Endodermal cell (in vitro differentiated cells): Measurements from ENCODE around the gene UNG. TPM values are rescaled to one million over a fixed set of nuclear protein-coding genes. Genes with fewer than 3 reads are reported as not detected.
"Not testable (repeated sequence)": the region's sequence is repeated elsewhere in the genome, so short reads cannot be mapped to it uniquely, and the experiment has no call there.

Source experiments
- DNase-seq: peaks from one replicate; pipeline ENCODE4 v3.0.0-alpha.2; 2017
- H3K27ac ChIP-seq: 2 replicates; pipeline ENCODE4 v1.5.1; 2013; ENCODE audit warnings: mild to moderate bottlenecking, low read depth, low read length, moderate library complexity
- H3K27me3 ChIP-seq: 2 replicates; pipeline ENCODE4 v1.6.1; 2013; ENCODE audit warnings: mild to moderate bottlenecking, low read length, moderate library complexity; ENCODE audit not compliant: insufficient read depth, control insufficient read depth, poor library complexity, severe bottlenecking
- H3K36me3 ChIP-seq: 2 replicates; pipeline ENCODE4 v1.7.0; 2013; ENCODE audit warnings: mild to moderate bottlenecking, low read length, moderate library complexity; ENCODE audit not compliant: control insufficient read depth, insufficient read depth
- H3K4me1 ChIP-seq: one replicate; pipeline ENCODE4 v1.7.0; 2013; ENCODE audit warnings: low read length; ENCODE audit not compliant: control insufficient read depth, insufficient read depth
- H3K4me3 ChIP-seq: 2 replicates; pipeline ENCODE4 v1.5.1; 2013; ENCODE audit warnings: mild to moderate bottlenecking, low read length, moderate library complexity
- H3K9ac ChIP-seq: 2 replicates; pipeline ENCODE4 v1.6.1; 2013; ENCODE audit warnings: mild to moderate bottlenecking, low read length, moderate library complexity; ENCODE audit not compliant: poor library complexity, severe bottlenecking; ENCODE audit errors: extremely low read depth
- H3K9me3 ChIP-seq: 2 replicates; pipeline ENCODE4 v1.6.1; 2013; ENCODE audit warnings: mild to moderate bottlenecking, low read length, moderate library complexity; ENCODE audit not compliant: control insufficient read depth
- H3K27ac Mint-ChIP-seq: 2 replicates; pipeline ENCODE4 v1.8.0; 2020; ENCODE audit warnings: mixed read lengths
- H3K27me3 Mint-ChIP-seq: 2 replicates; pipeline ENCODE4 v1.8.0; 2021; ENCODE audit warnings: mild to moderate bottlenecking, mixed read lengths; ENCODE audit not compliant: insufficient read depth
- H3K36me3 Mint-ChIP-seq: 2 replicates; pipeline ENCODE4 v1.8.0; 2020; ENCODE audit warnings: low read depth, mixed read lengths
- H3K4me1 Mint-ChIP-seq: 2 replicates; pipeline ENCODE4 v1.8.0; 2020; ENCODE audit warnings: mixed read lengths
- H3K4me3 Mint-ChIP-seq: 2 replicates; pipeline ENCODE4 v1.8.0; 2020; ENCODE audit warnings: mild to moderate bottlenecking, moderate library complexity, mixed read lengths
- H3K9me3 Mint-ChIP-seq: 2 replicates; pipeline ENCODE4 v1.8.0; 2020; ENCODE audit warnings: mild to moderate bottlenecking, mixed read lengths
- CTCF ChIP-seq: fragments of 200-600 bp; sonication (generic); conservative IDR thresholded peaks from 2 replicates; pipeline ENCODE4 v1.5.0; 2021; ENCODE audit warnings: antibody characterized with exemption, mild to moderate bottlenecking
- WGBS, 2 experiments: methylation state at CpG; one replicate each; pipeline versions ENCODE4 v1.1.5 to v1.1.7; 2013; ENCODE audit warnings: missing lambda C conversion rate in 2 of 2, mixed read lengths in 1 of 2; ENCODE audit not compliant: insufficient coverage in 1 of 2, insufficient read length in 1 of 2; 5-methylcytosine and 5-hydroxymethylcytosine counted together
- total RNA-seq, 2 donors: library from RNA; stranded (reverse); fragmentation: NEBNext Ultra II Directional in 1 of 2; extraction: Animal tissue kit (Norgen Biotek cat#: 25700) in 1 of 2; gene quantifications; 2 replicates in 1 of 2; 3 replicates in 1 of 2; pipeline ENCODE4 v1.2.1, GENCODE V29; 2021

The UNG gene
- total RNA-seq, 2 donors from 2014 or later: 104 to 114 TPM

- no peak for DNase-seq
- Histone ChIP-seq H3K9me3 (peaks cover 5% of the 10 kb centered on the region), H3K4me1 (no peaks in the 10 kb centered on the region), H3K4me3 (no peak overlapping the region), H3K9ac (no peak overlapping the region), H3K27me3 (no peaks in the 10 kb centered on the region), H3K36me3 (no peaks in the 10 kb centered on the region), H3K27ac (no peak overlapping the region)
- Mint-ChIP-seq H3K36me3 (peaks cover under 1% of the 10 kb centered on the region), H3K4me3 (no peak overlapping the region), H3K27ac (no peak overlapping the region), H3K4me1 (no peaks in the 10 kb centered on the region), H3K9me3 (peaks cover 10% of the 10 kb centered on the region), H3K27me3 (peaks cover 15% of the 10 kb centered on the region)
- WGBS, 2 experiments: 79 to 91% methylated on average over 4 of the region's 4 CpGs
- TF ChIP-seq CTCF: no peak
Observed at GRCh38 chr12:109140560-109140959, 43.2 kb downstream of the UNG start.

GRCh38 chr12:109144224-109144623 is 46.8 kb downstream of the UNG start:
- Mint-ChIP-seq H3K4me1 (no peaks in the 10 kb centered on the region), H3K36me3 (no peaks in the 10 kb centered on the region), H3K9me3 (no peaks in the 10 kb centered on the region), H3K4me3 (no peak overlapping the region), H3K27ac (no peak overlapping the region), H3K27me3 (peaks cover 11% of the 10 kb centered on the region)
- H3K27ac ChIP-seq: no peak overlapping the region
- no peak overlapping the region for H3K4me3 ChIP-seq
- H3K36me3 ChIP-seq: no peaks in the 10 kb centered on the region
- WGBS, 2 experiments: 56% methylated on average over 4 of the region's 4 CpGs; no CpG with 5 or more reads in 1 of the 2 experiments
- DNase-seq: no peak
- TF ChIP-seq CTCF: no peak
- no peak overlapping the region for H3K9ac ChIP-seq
- peaks cover 2% of the 10 kb centered on the region for H3K27me3 ChIP-seq
- no peaks in the 10 kb centered on the region for H3K4me1 ChIP-seq
- no peaks in the 10 kb centered on the region for H3K9me3 ChIP-seq

GRCh38 chr12:109147126-109147525 is 49.7 kb downstream of the UNG start:
- DNase-seq, H3K36me3 Mint-ChIP-seq, H3K4me1 ChIP-seq, H3K9me3 Mint-ChIP-seq, H3K9me3 ChIP-seq, H3K27ac ChIP-seq, H3K36me3 ChIP-seq, H3K4me3 Mint-ChIP-seq, H3K27ac Mint-ChIP-seq, H3K9ac ChIP-seq, H3K4me3 ChIP-seq, H3K4me1 Mint-ChIP-seq: not testable (repeated sequence)
- H3K27me3 ChIP-seq: peaks cover 25% of the 10 kb centered on the region
- WGBS, 2 experiments: 93 to 100% methylated on average over 1 of the region's 1 CpG
- peaks cover 18% of the 10 kb centered on the region for H3K27me3 Mint-ChIP-seq

- H3K27me3 ChIP-seq: peaks cover 32% of the 10 kb centered on the region
- no peaks in the 10 kb centered on the region for H3K4me1 ChIP-seq
- H3K4me3 Mint-ChIP-seq: no peak overlapping the region
- no peaks in the 10 kb centered on the region for H3K36me3 ChIP-seq
- H3K27ac ChIP-seq: no peak overlapping the region
- TF ChIP-seq CTCF: no peak
- H3K9ac ChIP-seq: no peak overlapping the region
- no peak overlapping the region for H3K27ac Mint-ChIP-seq
- H3K27me3 Mint-ChIP-seq: peaks cover 23% of the 10 kb centered on the region
- H3K36me3 Mint-ChIP-seq: no peaks in the 10 kb centered on the region
- 80 to 88% methylated on average over 2 of the region's 2 CpGs for WGBS, 2 experiments
- H3K9me3 Mint-ChIP-seq: no peaks in the 10 kb centered on the region
- no peaks in the 10 kb centered on the region for H3K4me1 Mint-ChIP-seq
- no peak overlapping the region for H3K4me3 ChIP-seq
- DNase-seq: no peak
- no peaks in the 10 kb centered on the region for H3K9me3 ChIP-seq
Observed at GRCh38 chr12:109147954-109148353, 50.6 kb downstream of the UNG start.
